Gastroesophageal sphincter (tissue), 4 donors: Measurements from ENCODE around the gene KXD1. TPM values are rescaled to one million over a fixed set of nuclear protein-coding genes. Genes with fewer than 3 reads are reported as not detected.

Experiments
- ATAC-seq: fragments of 150-250 bp; one replicate; pipeline ENCODE4 v1.9.1; 2016; ENCODE audit warnings: mild to moderate bottlenecking, moderate library complexity
- H3K27ac ChIP-seq, 4 donors: fragments of 200-600 bp; sonication (generic) in 3 of 4; 1 replicate in 3 of 4; 2 replicates in 1 of 4; pipeline ENCODE4 v1.5.1; 2016 to 2019
- H3K27me3 ChIP-seq: fragments of 200-600 bp; sonication (generic); one replicate; pipeline ENCODE4 v1.5.1; 2019
- H3K36me3 ChIP-seq, 2 donors: fragments of 200-600 bp; sonication (generic); one replicate each; pipeline ENCODE4 v1.5.1; 2019; ENCODE audit warnings: control low read depth in 1 of 2
- H3K4me1 ChIP-seq, 3 donors: fragments of 200-600 bp; sonication (generic); 1 replicate in 2 of 3; 2 replicates in 1 of 3; pipeline ENCODE4 v1.5.1; 2016 to 2019; ENCODE audit warnings: control low read depth in 2 of 3
- H3K4me3 ChIP-seq, 2 donors: fragments of 200-600 bp; sonication (generic); one replicate each; pipeline ENCODE4 v1.5.1; 2019; ENCODE audit warnings: mild to moderate bottlenecking in 1 of 2, moderate library complexity in 1 of 2
- H3K9me3 ChIP-seq, 3 donors: fragments of 200-600 bp; sonication (generic); one replicate each; pipeline ENCODE4 v1.5.1; 2017 to 2019; ENCODE audit warnings: control low read depth in 2 of 3
- EP300 ChIP-seq: sonication (generic); formaldehyde crosslinking; IDR thresholded peaks from one replicate; pipeline ENCODE4 v1.6.1; 2017; ENCODE audit warnings: antibody characterized with exemption, mild to moderate bottlenecking
- POLR2A ChIP-seq, 2 donors: fragments of 450-650 bp; IDR thresholded peaks; one replicate each; pipeline ENCODE4 v1.6.1; 2017; ENCODE audit warnings: antibody characterized with exemption in 2 of 2, mild to moderate bottlenecking in 2 of 2, moderate library complexity in 1 of 2
- POLR2AphosphoS5 ChIP-seq: sonication (generic); formaldehyde crosslinking; IDR thresholded peaks from one replicate; pipeline ENCODE4 v1.6.1; 2017; ENCODE audit warnings: antibody characterized with exemption
- WGBS, 2 donors: methylation state at CpG; one replicate each; pipeline ENCODE4 v1.1.5; 2018; ENCODE audit warnings: low coverage in 1 of 2; 5-methylcytosine and 5-hydroxymethylcytosine counted together
- total RNA-seq, 4 donors: library from RNA; depleted of rRNA; stranded (reverse); fragments of >200 nt; gene quantifications; one replicate each; pipeline ENCODE4 v1.1.0, GENCODE V29; 2016
- TF ChIP-seq, protein P1 (sequence below), 4 experiments: fragments of 200-600 bp in 2 of 4; fragments of 450-650 bp in 2 of 4; sonication (generic) in 1 of 4; IDR thresholded peaks; one replicate each; pipeline ENCODE4 v1.5.1; 2017 to 2019; ENCODE audit warnings: antibody characterized with exemption in 4 of 4, mild to moderate bottlenecking in 2 of 4, moderate library complexity in 2 of 4

The KXD1 gene
- total RNA-seq, 4 donors from 2014 or later = 130 to 137 (median 135) TPM

DNA sequence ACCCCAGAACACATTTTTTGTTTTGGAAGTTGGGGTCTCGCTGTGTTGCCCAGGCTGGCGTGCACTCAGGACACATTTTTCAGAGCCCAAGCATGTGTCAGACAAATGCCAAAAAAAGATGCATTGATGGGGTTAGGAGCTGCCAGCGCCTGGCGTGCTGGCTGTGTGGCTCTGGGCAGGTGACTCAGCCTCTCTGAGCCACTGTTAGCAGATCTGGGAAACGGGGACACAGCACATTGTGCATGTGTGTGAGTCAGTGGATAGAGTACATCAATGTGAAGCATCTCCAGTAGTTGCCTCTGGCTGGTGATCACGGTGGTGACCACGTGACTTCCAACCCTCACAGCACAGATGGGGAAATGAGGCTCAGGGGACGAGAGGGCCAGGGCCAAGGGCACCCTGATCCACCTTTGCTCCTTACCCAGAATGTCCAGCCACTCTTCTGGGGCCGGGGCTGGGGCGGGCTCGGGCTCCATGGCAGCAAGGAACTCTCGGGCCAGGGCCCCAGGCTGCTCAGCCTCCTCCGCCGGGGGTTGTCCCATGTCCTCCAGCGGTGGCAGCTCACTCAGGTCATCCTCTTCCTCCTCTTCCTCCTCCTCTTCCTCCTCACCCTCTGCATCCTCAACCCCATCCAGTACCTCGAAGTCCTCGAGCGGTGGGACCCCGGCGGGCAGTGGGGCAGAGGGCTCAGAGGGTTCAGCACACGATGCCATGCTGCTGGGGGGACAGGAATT, 16.2 kb upstream of the KXD1 start:
- peaks cover 0 to 27% (median 13%) of the 10 kb centered on the region in 3 donors for H3K4me1 ChIP-seq
- TF ChIP-seq, protein P1, sequence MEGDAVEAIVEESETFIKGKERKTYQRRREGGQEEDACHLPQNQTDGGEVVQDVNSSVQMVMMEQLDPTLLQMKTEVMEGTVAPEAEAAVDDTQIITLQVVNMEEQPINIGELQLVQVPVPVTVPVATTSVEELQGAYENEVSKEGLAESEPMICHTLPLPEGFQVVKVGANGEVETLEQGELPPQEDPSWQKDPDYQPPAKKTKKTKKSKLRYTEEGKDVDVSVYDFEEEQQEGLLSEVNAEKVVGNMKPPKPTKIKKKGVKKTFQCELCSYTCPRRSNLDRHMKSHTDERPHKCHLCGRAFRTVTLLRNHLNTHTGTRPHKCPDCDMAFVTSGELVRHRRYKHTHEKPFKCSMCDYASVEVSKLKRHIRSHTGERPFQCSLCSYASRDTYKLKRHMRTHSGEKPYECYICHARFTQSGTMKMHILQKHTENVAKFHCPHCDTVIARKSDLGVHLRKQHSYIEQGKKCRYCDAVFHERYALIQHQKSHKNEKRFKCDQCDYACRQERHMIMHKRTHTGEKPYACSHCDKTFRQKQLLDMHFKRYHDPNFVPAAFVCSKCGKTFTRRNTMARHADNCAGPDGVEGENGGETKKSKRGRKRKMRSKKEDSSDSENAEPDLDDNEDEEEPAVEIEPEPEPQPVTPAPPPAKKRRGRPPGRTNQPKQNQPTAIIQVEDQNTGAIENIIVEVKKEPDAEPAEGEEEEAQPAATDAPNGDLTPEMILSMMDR (IDR thresholded peaks at IDR 0.05) = no peak
- TF ChIP-seq POLR2A (IDR thresholded peaks at IDR 0.05) (no peak), POLR2AphosphoS5 (no peak), EP300 (no peak)
- H3K9me3 ChIP-seq = no peaks in the 10 kb centered on the region
- peak overlapping the region in 3 of 4 donors; percentile 91 to 98 (median 94) for H3K27ac ChIP-seq
- peak overlapping the region in 1 of 2 donors; percentile 93 for H3K4me3 ChIP-seq
- H3K27me3 ChIP-seq = no peaks in the 10 kb centered on the region
- H3K36me3 ChIP-seq = peaks cover 0 to 52% of the 10 kb centered on the region in 2 donors
- no peak for ATAC-seq
- WGBS, 2 donors = 78 to 100% methylated on average over 2 to 12 of the region's 21 CpGs

DNA sequence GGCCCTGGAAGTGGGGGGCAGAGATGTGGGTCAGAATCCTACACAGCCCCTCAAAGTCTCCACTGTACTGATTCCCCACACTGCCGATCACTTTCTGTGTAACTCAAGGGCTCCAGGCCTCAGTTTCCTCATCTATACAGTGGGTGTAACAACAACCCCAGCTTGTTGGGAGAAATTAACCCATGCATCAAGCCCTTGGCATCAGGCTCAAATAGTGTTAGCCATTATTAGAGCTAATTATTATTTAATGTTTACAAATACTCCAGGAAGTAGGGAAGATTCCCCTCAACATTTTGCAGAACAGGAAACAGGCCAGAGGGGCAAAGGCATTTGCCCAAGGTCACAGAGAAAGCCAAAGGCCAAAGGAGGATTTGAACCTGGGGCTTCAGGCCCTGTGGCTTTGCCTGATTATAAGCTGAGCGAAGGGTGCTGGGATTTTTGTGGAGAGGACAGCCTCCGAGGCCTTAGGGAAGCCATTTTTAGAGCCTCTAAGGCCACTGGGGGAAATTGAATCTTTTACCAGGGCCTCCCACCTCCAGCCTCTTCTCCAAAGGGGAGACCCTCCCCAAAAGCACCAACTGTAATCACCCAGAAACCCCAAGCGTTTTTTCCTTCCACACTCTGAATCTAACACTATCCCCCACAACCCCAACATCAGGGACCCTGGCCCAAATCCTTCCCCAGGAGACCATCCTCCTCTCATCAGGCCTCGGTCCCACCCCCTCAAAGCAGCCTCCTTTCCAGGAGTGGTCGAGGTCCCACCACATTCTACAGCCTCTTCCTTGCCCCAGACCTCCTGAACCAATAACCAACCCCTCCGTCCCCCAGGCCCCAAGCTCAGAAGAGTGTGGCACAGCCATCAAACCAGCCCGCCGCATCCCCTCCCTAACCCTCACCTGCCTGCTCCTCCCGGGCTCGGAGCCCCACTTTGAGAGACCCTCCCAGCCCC, 15.4 kb upstream of the KXD1 start:
- H3K4me3 ChIP-seq = peak overlapping the region; percentile 82 to 93
- peak overlapping the region; percentile 88 to 98 (median 92) for H3K27ac ChIP-seq
- TF ChIP-seq, protein P1 (IDR thresholded peaks at IDR 0.05) = no peak
- TF ChIP-seq POLR2A (IDR thresholded peaks at IDR 0.05) (no peak), EP300 (no peak), POLR2AphosphoS5 (no peak)
- peaks cover 0 to 27% (median 13%) of the 10 kb centered on the region in 3 donors for H3K4me1 ChIP-seq
- peaks cover 0 to 44% of the 10 kb centered on the region in 2 donors for H3K36me3 ChIP-seq
- no peak for ATAC-seq
- H3K27me3 ChIP-seq = no peaks in the 10 kb centered on the region
- WGBS, 2 donors = 21 to 31% methylated on average over 6 of the region's 11 CpGs
- H3K9me3 ChIP-seq = no peaks in the 10 kb centered on the region

DNA sequence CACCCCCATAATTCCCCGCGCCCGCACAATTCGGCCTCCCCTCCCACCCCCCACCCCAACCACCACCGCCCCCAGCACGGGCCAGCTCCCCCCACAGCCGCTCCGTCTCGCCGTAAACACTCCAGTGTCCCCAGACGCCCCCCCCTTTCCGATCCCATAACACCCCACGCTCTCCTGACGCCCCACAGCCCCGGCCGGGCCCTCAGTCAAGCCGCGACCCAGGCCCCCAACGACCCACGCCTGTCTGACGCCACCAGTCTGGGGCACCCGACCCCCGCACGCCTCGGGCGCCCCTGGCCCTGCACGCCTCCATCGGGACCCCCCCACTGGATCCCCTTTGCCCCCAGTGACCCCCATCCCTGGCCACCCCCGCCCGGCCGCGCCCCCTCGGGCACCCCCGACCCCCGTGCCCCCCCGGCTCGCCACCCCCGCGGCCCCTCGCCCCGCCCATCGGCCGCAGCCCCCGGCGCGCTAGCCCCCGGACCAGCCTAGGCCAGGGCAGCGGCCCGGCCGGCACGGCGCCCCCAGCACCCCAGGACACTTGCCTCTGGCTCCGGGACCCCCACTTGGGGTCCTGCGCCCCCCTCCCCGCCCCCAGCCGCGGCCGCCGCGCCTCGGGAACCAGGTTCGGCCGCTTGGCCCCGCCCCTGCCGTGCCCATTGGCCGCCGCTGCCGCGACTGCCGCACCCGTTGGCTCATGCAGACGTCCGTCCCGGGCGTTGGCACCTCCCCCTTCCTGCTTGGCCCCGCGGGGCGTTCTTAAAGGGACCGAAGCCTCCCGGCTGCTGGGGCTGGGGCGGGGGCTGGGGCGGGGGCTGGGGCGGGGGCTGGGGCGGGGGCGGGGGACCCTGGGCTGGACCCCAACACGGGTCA, 14.5 kb upstream of the KXD1 start, which contains the start of gene FKBP8:
Gene FKBP8, minus strand, starts transcription at position 633 of the 873 bp plus-strand sequence. CDS start 1,603 bp downstream, outside the sequence.
- Histone ChIP-seq H3K36me3 (peaks cover 0 to 35% of the 10 kb centered on the region in 2 donors), H3K9me3 (no peaks in the 10 kb centered on the region), H3K4me1 (peaks cover 0 to 27% (median 13%) of the 10 kb centered on the region in 3 donors), H3K27me3 (no peaks in the 10 kb centered on the region), H3K4me3 (peak within 1 kb of the TSS; percentile 82 to 93), H3K27ac (peak within 1 kb of the TSS; percentile 88 to 98 (median 92))
- WGBS, 2 donors = 0% methylated on average over 2 of the region's 86 CpGs; no CpG with 5 or more reads in 1 of the 2 donors
- no peak for TF ChIP-seq POLR2A (IDR thresholded peaks at IDR 0.05)
- no peak for TF ChIP-seq POLR2AphosphoS5
- TF ChIP-seq, protein P1 (IDR thresholded peaks at IDR 0.05) = no peak
- no peak for TF ChIP-seq EP300
- peak; percentile 99 for ATAC-seq

DNA sequence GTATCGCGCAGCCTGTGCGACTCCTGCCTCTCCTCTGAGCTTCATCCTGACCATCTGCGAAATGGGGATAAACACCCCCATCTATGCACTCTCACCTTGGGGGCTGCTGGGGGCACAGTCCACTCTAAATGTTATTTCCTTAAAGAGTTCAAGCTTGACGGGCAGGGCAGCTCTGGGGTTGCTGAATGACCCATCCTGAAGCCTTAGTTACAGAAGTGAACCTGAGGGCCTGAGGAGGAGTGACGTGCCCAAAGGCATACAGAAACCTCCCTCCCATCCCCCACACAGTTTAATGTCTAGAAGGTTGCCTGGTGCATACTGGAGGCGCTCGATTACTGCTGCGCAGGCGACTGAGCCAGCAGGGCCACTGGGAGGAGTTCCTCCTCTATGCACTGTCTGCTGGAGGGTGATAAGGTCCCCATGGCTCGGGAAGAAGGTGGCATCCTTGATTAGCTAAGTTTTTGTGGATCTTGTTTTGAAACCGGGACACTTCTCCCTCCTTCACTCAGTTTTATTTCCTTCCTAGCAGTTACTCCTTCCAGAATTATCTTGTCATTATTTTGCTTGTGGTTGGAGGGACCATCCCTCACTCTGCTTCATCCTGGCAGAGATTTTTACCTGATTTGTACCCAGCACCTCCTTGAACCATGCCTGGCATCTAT, 13.7 kb upstream of the KXD1 start:
- H3K36me3 ChIP-seq = peaks cover 0 to 28% of the 10 kb centered on the region in 2 donors
- H3K27me3 ChIP-seq = no peaks in the 10 kb centered on the region
- WGBS, 2 donors = 11 to 12% methylated on average over 2 to 5 of the region's 12 CpGs
- no peaks in the 10 kb centered on the region for H3K9me3 ChIP-seq
- peaks cover 0 to 27% (median 13%) of the 10 kb centered on the region in 3 donors for H3K4me1 ChIP-seq
- ATAC-seq = peak; percentile 51
- H3K27ac ChIP-seq = peak overlapping the region; percentile 88 to 98 (median 92)
- TF ChIP-seq, protein P1 (IDR thresholded peaks at IDR 0.05) = no peak
- TF ChIP-seq EP300 (no peak), POLR2AphosphoS5 (no peak), POLR2A (IDR thresholded peaks at IDR 0.05) (no peak)
- peak overlapping the region; percentile 82 to 93 for H3K4me3 ChIP-seq
